ENCODE measurements around the gene MAP2K3.
"Not testable (repeated sequence)": the region's sequence is repeated elsewhere in the genome, so short reads cannot be mapped to it uniquely, and the experiment has no call there.

Gene MAP2K3

GRCh38 chr17:21323257-21324111, 39.0 kb downstream of the MAP2K3 start:
- DNase-seq (ENCODE audit: low read depth): not testable (repeated sequence)
- H3K4me3 ChIP-seq (ENCODE audit: low read depth, low read length): peak overlapping the region; percentile 61

GRCh38 chr17:21324741-21325140, 40.2 kb downstream of the MAP2K3 start:
- not testable (repeated sequence) for H3K4me3 ChIP-seq (ENCODE audit: low read depth, low read length); DNase-seq (ENCODE audit: low read depth)

GRCh38 chr17:21327921-21328320, 43.4 kb downstream of the MAP2K3 start:
- DNase-seq (ENCODE audit: low read depth); H3K4me3 ChIP-seq (ENCODE audit: low read depth, low read length): not testable (repeated sequence)

- DNase-seq (ENCODE audit: low read depth); H3K4me3 ChIP-seq (ENCODE audit: low read depth, low read length): not testable (repeated sequence)
Observed at GRCh38 chr17:21328778-21329177, 44.3 kb downstream of the MAP2K3 start.

GRCh38 chr17:21330436-21331160, 46.1 kb downstream of the MAP2K3 start:
- TF ChIP-seq CTCF (conservative IDR thresholded peaks at IDR 0.05; ENCODE audit: low read depth, low read length): no peak
- DNase-seq (ENCODE audit: low read depth): no peak
- no peak overlapping the region for H3K4me3 ChIP-seq (ENCODE audit: low read depth, low read length)

GRCh38 chr17:21336541-21337294, 52.2 kb downstream of the MAP2K3 start:
- H3K4me3 ChIP-seq (ENCODE audit: low read depth, low read length); DNase-seq (ENCODE audit: low read depth): not testable (repeated sequence)

- H3K4me3 ChIP-seq (ENCODE audit: low read depth, low read length); DNase-seq (ENCODE audit: low read depth): not testable (repeated sequence)
Observed at GRCh38 chr17:21337981-21338625, 53.6 kb downstream of the MAP2K3 start.

- TF ChIP-seq CTCF (conservative IDR thresholded peaks at IDR 0.05; ENCODE audit: low read depth, low read length): no peak
- no peak overlapping the region for H3K4me3 ChIP-seq (ENCODE audit: low read depth, low read length)
- no peak for DNase-seq (ENCODE audit: low read depth)
Observed at GRCh38 chr17:21339011-21339410, 54.5 kb downstream of the MAP2K3 start.

- not testable (repeated sequence) for H3K4me3 ChIP-seq (ENCODE audit: low read depth, low read length); DNase-seq (ENCODE audit: low read depth)
Observed at GRCh38 chr17:21339571-21339970, 55.1 kb downstream of the MAP2K3 start.

GRCh38 chr17:21340407-21340806, 55.9 kb downstream of the MAP2K3 start:
- not testable (repeated sequence) for DNase-seq (ENCODE audit: low read depth); H3K4me3 ChIP-seq (ENCODE audit: low read depth, low read length)

GRCh38 chr17:21341279-21341678, 56.8 kb downstream of the MAP2K3 start:
- not testable (repeated sequence) for DNase-seq (ENCODE audit: low read depth); H3K4me3 ChIP-seq (ENCODE audit: low read depth, low read length)

- not testable (repeated sequence) for DNase-seq (ENCODE audit: low read depth); H3K4me3 ChIP-seq (ENCODE audit: low read depth, low read length)
Observed at GRCh38 chr17:21341925-21342540, 57.5 kb downstream of the MAP2K3 start.

- not testable (repeated sequence) for DNase-seq (ENCODE audit: low read depth); H3K4me3 ChIP-seq (ENCODE audit: low read depth, low read length)
Observed at GRCh38 chr17:21343061-21343949, 58.8 kb downstream of the MAP2K3 start.

- not testable (repeated sequence) for H3K4me3 ChIP-seq (ENCODE audit: low read depth, low read length); DNase-seq (ENCODE audit: low read depth)
Observed at GRCh38 chr17:21344801-21345200, 60.3 kb downstream of the MAP2K3 start.
